GM23338 (cell line): ENCODE data around the gene SARNP. TPM values are rescaled to one million over a fixed set of nuclear protein-coding genes. Genes with fewer than 3 reads are reported as not detected.

ENCODE experiments used
- ATAC-seq: fragments of 200-7000 bp; cut with Tn5 transposase; 3 replicates; pipeline ENCODE4 v1.9.1; 2020
- DNase-seq: peaks from one replicate; pipeline ENCODE4 v3.0.0-alpha.2; 2015; ENCODE audit warnings: low spot score
- H2AFZ ChIP-seq: fragments of 200-600 bp; sonication (generic); 2 replicates; pipeline ENCODE4 v1.8.0; 2016; ENCODE audit warnings: antibody characterized with exemption, mild to moderate bottlenecking, moderate library complexity
- H3F3A ChIP-seq: fragments of 200-600 bp; sonication (generic); replicated peaks from 2 replicates; pipeline ENCODE4 v1.8.0; 2017; ENCODE audit warnings: antibody characterized with exemption, mixed run types, low read depth
- H3K27ac ChIP-seq: fragments of 200-600 bp; sonication (generic); 2 replicates; pipeline ENCODE4 v1.6.1; 2016; ENCODE audit warnings: low read depth
- H3K27me3 ChIP-seq: fragments of 200-600 bp; sonication (generic); 2 replicates; pipeline ENCODE4 v1.8.0; 2016; ENCODE audit warnings: mild to moderate bottlenecking, mixed run types, moderate library complexity; ENCODE audit not compliant: insufficient read depth
- H3K36me3 ChIP-seq: fragments of 200-600 bp; sonication (generic); 2 replicates; pipeline ENCODE4 v1.8.0; 2016; ENCODE audit warnings: mild to moderate bottlenecking; ENCODE audit not compliant: insufficient read depth
- H3K4me1 ChIP-seq: fragments of 200-600 bp; sonication (generic); 2 replicates; pipeline ENCODE4 v1.8.0; 2016; ENCODE audit warnings: mild to moderate bottlenecking, moderate library complexity; ENCODE audit not compliant: insufficient read depth
- H3K4me2 ChIP-seq: fragments of 200-600 bp; sonication (generic); 2 replicates; pipeline ENCODE4 v1.7.1; 2017; ENCODE audit warnings: mixed run types
- H3K4me3 ChIP-seq: fragments of 200-600 bp; sonication (generic); 2 replicates; pipeline ENCODE4 v1.6.1; 2016; ENCODE audit warnings: mixed run types
- H3K79me2 ChIP-seq: fragments of 200-600 bp; sonication (generic); replicated peaks from 2 replicates; pipeline ENCODE4 v1.8.0; 2017; ENCODE audit warnings: mild to moderate bottlenecking; ENCODE audit not compliant: insufficient read depth
- H3K9me2 ChIP-seq: fragments of 200-600 bp; sonication (generic); 2 replicates; pipeline ENCODE4 v1.8.0; 2017; ENCODE audit not compliant: insufficient read depth
- H4K20me1 ChIP-seq: fragments of 200-600 bp; sonication (generic); replicated peaks from 2 replicates; pipeline ENCODE4 v1.8.0; 2017; ENCODE audit warnings: mild to moderate bottlenecking; ENCODE audit not compliant: insufficient read depth
- H3K27ac Mint-ChIP-seq: 2 replicates; pipeline ENCODE4 v1.8.0; 2020; ENCODE audit warnings: inconsistent platforms, mild to moderate bottlenecking, moderate library complexity, mixed read lengths
- H3K27me3 Mint-ChIP-seq: 3 replicates; pipeline ENCODE4 v1.8.0; 2022; ENCODE audit warnings: low read depth, mild to moderate bottlenecking, moderate library complexity, mixed read lengths, inconsistent platforms; ENCODE audit not compliant: insufficient read depth, poor library complexity
- H3K36me3 Mint-ChIP-seq: 3 replicates; pipeline ENCODE4 v1.8.0; 2021; ENCODE audit warnings: low read depth, mild to moderate bottlenecking, inconsistent platforms, moderate library complexity, mixed read lengths
- H3K4me1 Mint-ChIP-seq: 3 replicates; pipeline ENCODE4 v1.8.0; 2020; ENCODE audit warnings: mild to moderate bottlenecking, inconsistent platforms, mixed read lengths
- H3K4me3 Mint-ChIP-seq: 3 replicates; pipeline ENCODE4 v1.8.0; 2021; ENCODE audit warnings: moderate library complexity, mild to moderate bottlenecking, inconsistent platforms, mixed read lengths
- H3K9me3 Mint-ChIP-seq: 3 replicates; pipeline ENCODE4 v1.8.0; 2020; ENCODE audit warnings: moderate library complexity, mild to moderate bottlenecking, inconsistent platforms, mixed read lengths
- CREB1 ChIP-seq: fragments of 250-450 bp; sonication (Bioruptor Pico); IDR thresholded peaks from 2 replicates; pipeline ENCODE4 v1.5.0; 2020; ENCODE audit warnings: low read depth, mild to moderate bottlenecking, moderate library complexity
- CTCF ChIP-seq, 2 experiments: fragments of 200-600 bp in 1 of 2; sonication (generic) in 1 of 2; conservative IDR thresholded peaks; 2 replicates each; pipeline versions ENCODE4 v1.5.1 to v1.6.1; 2016 to 2017; ENCODE audit warnings: antibody characterized with exemption in 2 of 2, low read depth in 2 of 2, mild to moderate bottlenecking in 2 of 2, moderate library complexity in 1 of 2
- ETS1 ChIP-seq: IDR thresholded peaks from 2 replicates; pipeline ENCODE4 v1.6.1; 2016; ENCODE audit warnings: antibody characterized with exemption
- EZH2 ChIP-seq: fragments of 200-600 bp; sonication (generic); IDR thresholded peaks from one replicate; pipeline ENCODE4 v1.8.0; 2017; ENCODE audit warnings: antibody characterized with exemption, mild to moderate bottlenecking, low read depth; ENCODE audit not compliant: unreplicated experiment
- JUNB ChIP-seq: IDR thresholded peaks from one replicate; pipeline ENCODE4 v1.6.1; 2016; ENCODE audit warnings: antibody characterized with exemption; ENCODE audit not compliant: unreplicated experiment
- NANOG ChIP-seq: IDR thresholded peaks from 2 replicates; pipeline ENCODE4 v1.6.1; 2016; ENCODE audit warnings: antibody characterized with exemption, borderline replicate concordance
- POLR2AphosphoS5 ChIP-seq: IDR thresholded peaks from 2 replicates; pipeline ENCODE4 v1.6.1; 2016; ENCODE audit warnings: antibody characterized with exemption, low read depth
- REST ChIP-seq: IDR thresholded peaks from one replicate; pipeline ENCODE4 v1.6.1; 2018; ENCODE audit warnings: antibody characterized with exemption; ENCODE audit not compliant: unreplicated experiment
- STAT1 ChIP-seq: IDR thresholded peaks from one replicate; pipeline ENCODE4 v1.6.1; 2016; ENCODE audit warnings: antibody characterized with exemption; ENCODE audit not compliant: unreplicated experiment
- ZNF114 ChIP-seq: fragments of 250-450 bp; sonication (Bioruptor Pico); IDR thresholded peaks from 2 replicates; pipeline ENCODE4 v1.5.0; 2020; ENCODE audit warnings: mild to moderate bottlenecking, moderate library complexity
- ZNF331 ChIP-seq: fragments of 250-450 bp; sonication (Bioruptor Pico); IDR thresholded peaks from 2 replicates; pipeline ENCODE4 v1.5.0; 2020; ENCODE audit warnings: low read depth, mild to moderate bottlenecking, moderate library complexity
- ZNF462 ChIP-seq: fragments of 250-450 bp; sonication (Bioruptor Pico); IDR thresholded peaks from 2 replicates; pipeline ENCODE4 v1.5.0; 2020; ENCODE audit warnings: mild to moderate bottlenecking, moderate library complexity
- polyA plus RNA-seq: library from polyadenylated mRNA; unstranded; fragments of >200 nt; fragmentation: Nextera tagmentation; extraction: Ambion mirVana; gene quantifications from 2 replicates; pipeline ENCODE4 v1.2.1, GENCODE V29; 2016
- total RNA-seq: library from RNA; depleted of rRNA; stranded (reverse); fragments of >200 nt; shearing (Covaris generic); gene quantifications from 2 replicates; pipeline ENCODE4 v1.2.3, GENCODE V29; 2014

SARNP gene
- total and polyA plus RNA-seq, 2 experiments from 2014 or later, result 96.0 to 313 TPM

- Histone ChIP-seq H3K27ac (no peak overlapping the region), H4K20me1 (no peaks in the 10 kb centered on the region), H3K27me3 (no peaks in the 10 kb centered on the region), H3K4me1 (0 out of 2 replicates have a peak, but pooled peaks cover 4% of the 10 kb centered on the region), H3K36me3 (no peaks in the 10 kb centered on the region), H3K4me3 (no peak overlapping the region), H2AFZ (peak overlapping the region; percentile 8; the same call in 1 of the 2 replicates), H3F3A (0 out of 2 replicates have a peak, but pooled peaks cover 3% of the 10 kb centered on the region), H3K9me2 (no peaks in the 10 kb centered on the region), H3K79me2 (no peaks in the 10 kb centered on the region), H3K4me2 (no peak overlapping the region)
- H3K4me1 Mint-ChIP-seq, result peaks cover 16% of the 10 kb centered on the region; the same call in 2 of the 3 replicates
- no peaks in the 10 kb centered on the region for H3K9me3 Mint-ChIP-seq
- ATAC-seq (no peak), DNase-seq (no peak)
- TF ChIP-seq CTCF (conservative IDR thresholded peaks at IDR 0.05; ENCODE audit: low read depth in 2 of 2), result no peak
- no peak for TF ChIP-seq EZH2
- no peak for TF ChIP-seq ZNF331 (CRISPR knock-in tag)
- no peak for TF ChIP-seq ZNF114 (CRISPR knock-in tag)
- no peak for TF ChIP-seq JUNB
- TF ChIP-seq ETS1, result no peak
- TF ChIP-seq CREB1 (CRISPR knock-in tag), result no peak
- TF ChIP-seq REST, result no peak
- TF ChIP-seq ZNF462 (CRISPR knock-in tag), result no peak
- TF ChIP-seq POLR2AphosphoS5, result no peak
- no peak for TF ChIP-seq STAT1
- TF ChIP-seq NANOG, result no peak
- no peaks in the 10 kb centered on the region; the same call in 2 of the 3 replicates for H3K36me3 Mint-ChIP-seq
- no peak overlapping the region for H3K27ac Mint-ChIP-seq
- no peak overlapping the region for H3K4me3 Mint-ChIP-seq
- H3K27me3 Mint-ChIP-seq, result peaks cover 9% of the 10 kb centered on the region
Measured at GRCh38 chr12:55849616-55850343, 32.3 kb upstream of the SARNP start.
